ENCODE data around the gene ARRDC2.

- TF ChIP-seq POLR2A (IDR thresholded peaks at IDR 0.05): no peak
- TF ChIP-seq, protein P1, sequence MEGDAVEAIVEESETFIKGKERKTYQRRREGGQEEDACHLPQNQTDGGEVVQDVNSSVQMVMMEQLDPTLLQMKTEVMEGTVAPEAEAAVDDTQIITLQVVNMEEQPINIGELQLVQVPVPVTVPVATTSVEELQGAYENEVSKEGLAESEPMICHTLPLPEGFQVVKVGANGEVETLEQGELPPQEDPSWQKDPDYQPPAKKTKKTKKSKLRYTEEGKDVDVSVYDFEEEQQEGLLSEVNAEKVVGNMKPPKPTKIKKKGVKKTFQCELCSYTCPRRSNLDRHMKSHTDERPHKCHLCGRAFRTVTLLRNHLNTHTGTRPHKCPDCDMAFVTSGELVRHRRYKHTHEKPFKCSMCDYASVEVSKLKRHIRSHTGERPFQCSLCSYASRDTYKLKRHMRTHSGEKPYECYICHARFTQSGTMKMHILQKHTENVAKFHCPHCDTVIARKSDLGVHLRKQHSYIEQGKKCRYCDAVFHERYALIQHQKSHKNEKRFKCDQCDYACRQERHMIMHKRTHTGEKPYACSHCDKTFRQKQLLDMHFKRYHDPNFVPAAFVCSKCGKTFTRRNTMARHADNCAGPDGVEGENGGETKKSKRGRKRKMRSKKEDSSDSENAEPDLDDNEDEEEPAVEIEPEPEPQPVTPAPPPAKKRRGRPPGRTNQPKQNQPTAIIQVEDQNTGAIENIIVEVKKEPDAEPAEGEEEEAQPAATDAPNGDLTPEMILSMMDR (IDR thresholded peaks at IDR 0.05): no peak
Observed at GRCh38 chr19:18017275-18018083, 9.5 kb downstream of the ARRDC2 start.

Measured in adrenal gland (tissue), 5 donors.